CD8-positive, alpha-beta memory T cell (primary cell): Measurements from ENCODE around the gene ATP12A. TPM values are rescaled to one million over a fixed set of nuclear protein-coding genes. Genes with fewer than 3 reads are reported as not detected.

Source experiments
- CTCF ChIA-PET: fragments of 350-600 bp; sonication (Branson Sonifier 250); formaldehyde crosslinking; loops from one replicate; lab custom pipeline; 2021; ENCODE audit warnings: antibody characterized with exemption; lab: Charles Lee
- POLR2A ChIA-PET: fragments of 350-600 bp; sonication (Branson Sonifier 250); formaldehyde crosslinking; loops from one replicate; lab custom pipeline; 2021; ENCODE audit warnings: antibody characterized with exemption; lab: Charles Lee
- DNase-seq, 5 donors: peaks; one replicate each; pipeline versions ENCODE4 v3.0.0 to v3.0.0-alpha.2; 2020 to 2022; ENCODE audit warnings: mixed read lengths in 1 of 5
- H3K27ac ChIP-seq: one replicate; pipeline ENCODE4 v1.7.0; 2013; ENCODE audit warnings: low read depth, mild to moderate bottlenecking, low read length, moderate library complexity
- H3K27me3 ChIP-seq: 2 replicates; pipeline ENCODE4 v1.7.0; 2013; ENCODE audit warnings: low read length, mild to moderate bottlenecking; ENCODE audit not compliant: insufficient read depth, poor library complexity, severe bottlenecking
- H3K36me3 ChIP-seq: 2 replicates; pipeline ENCODE4 v1.7.0; 2013; ENCODE audit warnings: mild to moderate bottlenecking, low read length, moderate library complexity; ENCODE audit not compliant: insufficient read depth
- H3K4me1 ChIP-seq: 2 replicates; pipeline ENCODE4 v1.7.0; 2013; ENCODE audit warnings: mild to moderate bottlenecking, low read length, moderate library complexity; ENCODE audit not compliant: insufficient read depth
- H3K4me3 ChIP-seq: 2 replicates; pipeline ENCODE4 v1.7.0; 2013; ENCODE audit warnings: mild to moderate bottlenecking, low read length
- H3K9me3 ChIP-seq: 2 replicates; pipeline ENCODE4 v1.7.0; 2013; ENCODE audit warnings: mild to moderate bottlenecking, low read length
- H3K27ac Mint-ChIP-seq, 8 donors: one replicate each; pipeline ENCODE4 v1.8.0; 2020 to 2021; ENCODE audit warnings: mixed read lengths in 8 of 8, mild to moderate bottlenecking in 6 of 8, inconsistent platforms in 3 of 8, moderate library complexity in 3 of 8
- H3K27me3 Mint-ChIP-seq, 2 donors: one replicate each; pipeline ENCODE4 v1.8.0; 2020 to 2021; ENCODE audit warnings: mixed read lengths in 2 of 2, mild to moderate bottlenecking in 1 of 2, moderate library complexity in 1 of 2
- H3K36me3 Mint-ChIP-seq, 3 donors: one replicate each; pipeline ENCODE4 v1.8.0; 2020 to 2021; ENCODE audit warnings: mixed read lengths in 3 of 3, inconsistent platforms in 1 of 3, mild to moderate bottlenecking in 1 of 3
- H3K4me1 Mint-ChIP-seq, 3 donors: one replicate each; pipeline ENCODE4 v1.8.0; 2020 to 2021; ENCODE audit warnings: mixed read lengths in 3 of 3, inconsistent platforms in 1 of 3, mild to moderate bottlenecking in 1 of 3
- H3K4me3 Mint-ChIP-seq, 7 donors: one replicate each; pipeline ENCODE4 v1.8.0; 2020 to 2021; ENCODE audit warnings: mixed read lengths in 7 of 7, mild to moderate bottlenecking in 6 of 7, moderate library complexity in 4 of 7, inconsistent platforms in 2 of 7
- H3K9me3 Mint-ChIP-seq, 5 donors: one replicate each; pipeline ENCODE4 v1.8.0; 2020 to 2022; ENCODE audit warnings: mixed read lengths in 5 of 5, mild to moderate bottlenecking in 3 of 5, moderate library complexity in 2 of 5, inconsistent platforms in 1 of 5
- polyA plus RNA-seq: library from polyadenylated mRNA; unstranded; fragments of 300-500 nt; fragmentation: Illumina TruSeq; gene quantifications from one replicate; pipeline ENCODE4 v1.2.3, GENCODE V29; 2021
- total RNA-seq, 2 experiments: library from RNA; stranded (reverse); gene quantifications; one replicate each; pipeline ENCODE4 v1.2.3, GENCODE V29; 2021

Gene ATP12A
- total and polyA plus RNA-seq, 3 experiments from 2014 or later, result 4.9 to 6.1 TPM; not detected in 1

- H3K4me3 ChIP-seq, result no peak overlapping the region
- Mint-ChIP-seq H3K9me3 (no peaks in the 10 kb centered on the region), H3K27ac (peak overlapping the region in 1 of 8 donors; percentile 74), H3K27me3 (peaks cover 0 to 3% of the 10 kb centered on the region in 2 donors), H3K4me3 (no peak overlapping the region), H3K4me1 (no peaks in the 10 kb centered on the region), H3K36me3 (no peaks in the 10 kb centered on the region)
- H3K27ac ChIP-seq, result no peak overlapping the region
- H3K36me3 ChIP-seq, result no peaks in the 10 kb centered on the region
- ChIA-PET CTCF (interaction anchor here (1.2 kb wide), 2 partner anchors 8 to 29 kb away, joined by 3 to 4 read pairs; no protein-coding TSS in a partner anchor), POLR2A (no interaction called here)
- H3K27me3 ChIP-seq, result no peaks in the 10 kb centered on the region
- no peak for DNase-seq
- H3K9me3 ChIP-seq, result no peaks in the 10 kb centered on the region
- no peaks in the 10 kb centered on the region for H3K4me1 ChIP-seq
Measured at GRCh38 chr13:24654741-24655140, 25.5 kb upstream of the ATP12A start.

- H3K9me3 ChIP-seq, result no peaks in the 10 kb centered on the region
- ChIA-PET CTCF (interaction anchor here (0.9 to 1.9 kb wide), 2 partner anchors 10 to 53 kb away, joined by 3 to 7 read pairs; no protein-coding TSS in a partner anchor), POLR2A (no interaction called here)
- Mint-ChIP-seq H3K27ac (no peak overlapping the region), H3K4me1 (no peaks in the 10 kb centered on the region), H3K4me3 (no peak overlapping the region), H3K9me3 (no peaks in the 10 kb centered on the region), H3K36me3 (no peaks in the 10 kb centered on the region), H3K27me3 (peaks cover under 1 to 6% of the 10 kb centered on the region in 2 donors)
- no peaks in the 10 kb centered on the region for H3K36me3 ChIP-seq
- no peak for DNase-seq
- H3K4me3 ChIP-seq, result no peak overlapping the region
- H3K27me3 ChIP-seq, result no peaks in the 10 kb centered on the region
- H3K27ac ChIP-seq, result no peak overlapping the region
- H3K4me1 ChIP-seq, result no peaks in the 10 kb centered on the region
Measured at GRCh38 chr13:24659239-24659638, 21.0 kb upstream of the ATP12A start.

GRCh38 chr13:24660023-24660741 lies 20.0 kb upstream of the ATP12A start:
- no peaks in the 10 kb centered on the region for H3K9me3 ChIP-seq
- no peak for DNase-seq
- Mint-ChIP-seq H3K9me3 (no peaks in the 10 kb centered on the region), H3K36me3 (no peaks in the 10 kb centered on the region), H3K4me1 (no peaks in the 10 kb centered on the region), H3K27ac (peak overlapping the region in 1 of 8 donors; percentile 57), H3K27me3 (peaks cover 0 to 6% of the 10 kb centered on the region in 2 donors), H3K4me3 (no peak overlapping the region)
- H3K4me1 ChIP-seq, result no peaks in the 10 kb centered on the region
- ChIA-PET POLR2A (no interaction called here), CTCF (interaction anchor here (1.0 to 1.9 kb wide), 2 partner anchors 10 to 12 kb away, joined by 4 to 7 read pairs; no protein-coding TSS in a partner anchor)
- no peaks in the 10 kb centered on the region for H3K36me3 ChIP-seq
- H3K27ac ChIP-seq, result no peak overlapping the region
- H3K27me3 ChIP-seq, result no peaks in the 10 kb centered on the region
- no peak overlapping the region for H3K4me3 ChIP-seq

- H3K27me3 ChIP-seq, result no peaks in the 10 kb centered on the region
- H3K27ac ChIP-seq, result no peak overlapping the region
- Mint-ChIP-seq H3K9me3 (no peaks in the 10 kb centered on the region), H3K4me3 (no peak overlapping the region), H3K27ac (no peak overlapping the region), H3K36me3 (no peaks in the 10 kb centered on the region), H3K27me3 (peaks cover 0 to 6% of the 10 kb centered on the region in 2 donors), H3K4me1 (no peaks in the 10 kb centered on the region)
- no peak for DNase-seq
- H3K4me1 ChIP-seq, result no peaks in the 10 kb centered on the region
- H3K36me3 ChIP-seq, result no peaks in the 10 kb centered on the region
- ChIA-PET CTCF (interaction anchor here (1.5 kb wide), 1 partner anchor 65 kb away, joined by 4 read pairs; no protein-coding TSS in a partner anchor), POLR2A (no interaction called here)
- no peaks in the 10 kb centered on the region for H3K9me3 ChIP-seq
- no peak overlapping the region for H3K4me3 ChIP-seq
Measured at GRCh38 chr13:24661713-24662112, 18.5 kb upstream of the ATP12A start.

GRCh38 chr13:24662195-24663088 lies 17.8 kb upstream of the ATP12A start:
- Mint-ChIP-seq H3K27me3 (peaks cover 0 to 6% of the 10 kb centered on the region in 2 donors), H3K4me3 (no peak overlapping the region), H3K9me3 (no peaks in the 10 kb centered on the region), H3K4me1 (no peaks in the 10 kb centered on the region), H3K27ac (no peak overlapping the region), H3K36me3 (no peaks in the 10 kb centered on the region)
- no peak overlapping the region for H3K4me3 ChIP-seq
- POLR2A ChIA-PET, result no interaction called here
- no peaks in the 10 kb centered on the region for H3K36me3 ChIP-seq
- CTCF ChIA-PET, result interaction anchor here (1.4 to 1.5 kb wide), 2 partner anchors 8 to 64 kb away, joined by 3 to 4 read pairs; no protein-coding TSS in a partner anchor
- DNase-seq, result no peak
- no peak overlapping the region for H3K27ac ChIP-seq
- H3K9me3 ChIP-seq, result no peaks in the 10 kb centered on the region
- H3K27me3 ChIP-seq, result no peaks in the 10 kb centered on the region
- no peaks in the 10 kb centered on the region for H3K4me1 ChIP-seq

- Mint-ChIP-seq H3K4me1 (no peaks in the 10 kb centered on the region), H3K4me3 (no peak overlapping the region), H3K27ac (no peak overlapping the region), H3K36me3 (no peaks in the 10 kb centered on the region), H3K27me3 (peaks cover 4 to 6% of the 10 kb centered on the region in 2 donors), H3K9me3 (no peaks in the 10 kb centered on the region)
- no peak overlapping the region for H3K27ac ChIP-seq
- H3K36me3 ChIP-seq, result no peaks in the 10 kb centered on the region
- ChIA-PET POLR2A (no interaction called here), CTCF (interaction anchor here (1.4 to 1.5 kb wide), 2 partner anchors 8 to 63 kb away, joined by 3 to 4 read pairs; no protein-coding TSS in a partner anchor)
- no peaks in the 10 kb centered on the region for H3K9me3 ChIP-seq
- no peak overlapping the region for H3K4me3 ChIP-seq
- no peaks in the 10 kb centered on the region for H3K27me3 ChIP-seq
- H3K4me1 ChIP-seq, result no peaks in the 10 kb centered on the region
- no peak for DNase-seq
Measured at GRCh38 chr13:24663089-24663395, 17.2 kb upstream of the ATP12A start.

- no peaks in the 10 kb centered on the region for H3K9me3 Mint-ChIP-seq
- Histone ChIP-seq H3K4me3 (no peak overlapping the region), H3K4me1 (no peaks in the 10 kb centered on the region), H3K27ac (no peak overlapping the region), H3K36me3 (no peaks in the 10 kb centered on the region), H3K27me3 (no peaks in the 10 kb centered on the region), H3K9me3 (no peaks in the 10 kb centered on the region)
- no peaks in the 10 kb centered on the region for H3K36me3 Mint-ChIP-seq
- ChIA-PET CTCF (interaction anchor here (1.4 kb wide), 1 partner anchor 9 kb away, joined by 3 read pairs; no protein-coding TSS in a partner anchor), POLR2A (no interaction called here)
- DNase-seq, result no peak
- H3K4me3 Mint-ChIP-seq, result no peak overlapping the region
- H3K27me3 Mint-ChIP-seq, result peaks cover 4 to 6% of the 10 kb centered on the region in 2 donors
- H3K27ac Mint-ChIP-seq, result no peak overlapping the region
- no peaks in the 10 kb centered on the region for H3K4me1 Mint-ChIP-seq
Measured at GRCh38 chr13:24663586-24663985, 16.6 kb upstream of the ATP12A start.
